Lower leg skin (tissue), 4 donors: Measurements from ENCODE around the gene PPM1L. TPM values are rescaled to one million over a fixed set of nuclear protein-coding genes. Genes with fewer than 3 reads are reported as not detected.

Experiments
- DNase-seq, 2 donors: peaks; one replicate each; pipeline ENCODE4 v3.0.0-alpha.2; 2019; ENCODE audit warnings: low spot score in 2 of 2
- H3K4me3 ChIP-seq: fragments of 200-600 bp; sonication (generic); 2 replicates; pipeline ENCODE4 v1.5.1; 2017; ENCODE audit warnings: mild to moderate bottlenecking, low read depth; ENCODE audit not compliant: poor library complexity, severe bottlenecking
- CTCF ChIP-seq, 3 donors: fragments of 450-650 bp; IDR thresholded peaks; one replicate each; pipeline ENCODE4 v1.5.1; 2016; ENCODE audit warnings: antibody characterized with exemption in 3 of 3, mild to moderate bottlenecking in 3 of 3, moderate library complexity in 2 of 3
- POLR2A ChIP-seq, 2 donors: fragments of 450-650 bp; IDR thresholded peaks; one replicate each; pipeline ENCODE4 v1.6.1; 2016 to 2017; ENCODE audit warnings: antibody characterized with exemption in 2 of 2, mild to moderate bottlenecking in 1 of 2, moderate library complexity in 1 of 2
- WGBS, 2 donors: methylation state at CpG; one replicate each; pipeline ENCODE4 v1.1.5; 2018; 5-methylcytosine and 5-hydroxymethylcytosine counted together
- intact Hi-C: fragments of 100-400 bp; cut with DNase I; formaldehyde crosslinking; loops from one replicate; pipeline ENCODE4 v1.15.0; 2023; ENCODE audit warnings: low total_unique reads
- total RNA-seq, 4 donors: library from RNA; depleted of rRNA; stranded (reverse); fragments of >200 nt; gene quantifications; one replicate each; pipeline ENCODE4 v1.1.0, GENCODE V29; 2016

PPM1L gene
- total RNA-seq, 4 donors from 2014 or later: 34.9 to 46.5 (median 40.7) TPM

- WGBS, 2 donors: 32 to 33% methylated on average over 2 to 3 of the region's 3 CpGs
- intact Hi-C loops: no loop called here
- no peak overlapping the region for H3K4me3 ChIP-seq
- no peak for DNase-seq
- TF ChIP-seq CTCF (IDR thresholded peaks at IDR 0.05): no peak
- TF ChIP-seq POLR2A (IDR thresholded peaks at IDR 0.05): no peak
Observed at GRCh38 chr3:160909917-160910316, 153.9 kb downstream of the PPM1L start.

DNA sequence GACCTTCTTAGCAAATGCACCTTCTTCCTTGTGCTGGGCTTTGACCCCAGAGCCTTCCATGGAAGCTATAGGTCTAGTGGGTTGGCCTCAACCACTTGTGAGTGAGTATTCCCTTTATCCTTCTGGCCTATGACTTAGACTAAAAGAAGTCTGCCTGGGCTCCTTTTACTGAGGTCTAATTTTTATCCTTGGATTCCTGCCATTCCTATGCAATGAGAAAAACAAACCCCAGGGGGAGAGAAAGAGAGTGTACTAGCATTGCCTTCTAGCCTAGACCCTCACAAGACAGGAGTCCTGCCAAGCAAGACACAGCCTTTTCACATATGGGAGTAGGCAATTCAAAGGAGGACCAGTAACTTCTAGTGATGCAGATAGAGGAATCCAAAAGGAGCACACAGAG is 155.4 kb downstream of the PPM1L start:
- H3K4me3 ChIP-seq: no peak overlapping the region
- intact Hi-C loops: no loop called here
- no peak for DNase-seq
- no peak for TF ChIP-seq POLR2A (IDR thresholded peaks at IDR 0.05)
- TF ChIP-seq CTCF (IDR thresholded peaks at IDR 0.05): no peak

DNA sequence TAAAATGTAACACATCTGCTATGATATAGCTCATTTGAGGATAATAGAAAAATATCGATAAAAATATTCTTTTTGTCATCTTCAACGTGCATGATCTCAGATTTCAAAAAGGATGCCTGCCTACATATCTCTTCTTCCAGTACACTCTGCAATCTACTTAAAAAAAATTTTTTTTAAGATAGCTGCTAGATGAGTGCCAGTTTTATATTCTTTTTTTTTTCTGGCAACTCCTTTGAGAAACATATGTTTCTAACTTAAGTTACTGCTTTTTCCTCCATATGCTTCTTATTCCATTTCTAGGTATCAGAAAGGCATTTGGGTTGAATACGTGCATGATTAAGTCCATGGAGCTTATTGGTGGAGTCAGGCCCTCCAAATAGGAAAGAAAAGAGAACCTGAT is 160.4 kb downstream of the PPM1L start:
- TF ChIP-seq POLR2A (IDR thresholded peaks at IDR 0.05) (no peak), CTCF (IDR thresholded peaks at IDR 0.05) (no peak)
- intact Hi-C loops: no loop called here
- WGBS, 2 donors: 79% methylated on average over 3 of the region's 3 CpGs
- no peak overlapping the region for H3K4me3 ChIP-seq
- no peak for DNase-seq

- no peak for DNase-seq
- WGBS, 2 donors: 86 to 90% methylated on average over 2 of the region's 2 CpGs
- intact Hi-C loops: no loop called here
- H3K4me3 ChIP-seq: no peak overlapping the region
- TF ChIP-seq POLR2A (IDR thresholded peaks at IDR 0.05) (no peak), CTCF (IDR thresholded peaks at IDR 0.05) (no peak)
Observed at GRCh38 chr3:160919942-160920341, 163.9 kb downstream of the PPM1L start.

DNA sequence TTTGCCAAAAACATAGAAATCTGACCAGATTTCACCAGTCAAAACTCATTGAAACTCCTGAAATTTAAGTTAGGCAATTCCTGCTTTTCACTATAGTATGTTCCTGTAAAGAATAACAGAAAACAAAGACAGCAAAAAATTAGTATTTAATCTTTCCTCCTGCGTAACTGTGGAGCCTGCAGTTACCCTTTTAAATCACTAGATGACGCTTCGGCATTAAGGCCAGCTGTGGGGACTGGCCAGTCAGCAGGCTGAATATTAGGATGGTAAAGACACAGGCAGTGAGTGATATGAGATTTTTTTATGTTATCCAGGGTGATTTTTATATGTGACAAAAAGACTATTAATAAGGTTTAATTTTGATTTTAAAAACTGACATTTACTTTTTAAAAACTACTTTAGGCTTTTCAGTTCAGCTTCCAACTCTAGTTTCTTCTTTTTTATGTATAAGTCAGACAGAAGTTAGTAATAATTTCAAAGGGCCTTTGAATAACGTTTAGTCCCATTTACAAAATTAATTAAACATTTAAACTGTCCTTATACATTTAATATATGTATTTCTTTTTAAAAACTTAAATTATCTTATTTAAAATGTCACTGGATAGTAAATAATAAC is 165.1 kb downstream of the PPM1L start:
- intact Hi-C loops: no loop called here
- TF ChIP-seq CTCF (IDR thresholded peaks at IDR 0.05): no peak
- TF ChIP-seq POLR2A (IDR thresholded peaks at IDR 0.05): no peak
- H3K4me3 ChIP-seq: no peak overlapping the region
- 49 to 52% methylated on average over 4 of the region's 4 CpGs for WGBS, 2 donors
- DNase-seq: no peak

DNA sequence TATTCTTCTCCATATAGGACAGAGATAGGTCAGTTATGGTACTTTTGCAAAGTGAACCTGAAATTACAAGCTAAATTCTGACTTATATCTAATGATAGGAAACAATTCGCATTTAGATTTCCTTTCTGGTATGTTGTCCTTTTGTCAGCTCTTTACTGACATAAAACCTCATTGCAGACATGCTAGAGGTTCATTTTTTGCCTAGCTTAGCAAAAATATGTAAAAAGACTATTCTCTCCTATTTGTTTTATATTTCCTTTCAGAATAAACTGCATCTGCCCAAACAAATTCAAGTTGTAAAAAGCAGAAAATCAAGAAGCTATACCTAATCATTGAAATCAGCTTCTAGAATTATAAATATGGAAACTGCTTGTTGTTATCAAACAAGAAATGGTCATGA is 168.7 kb downstream of the PPM1L start:
- 89 to 97% methylated on average over 1 of the region's 1 CpG for WGBS, 2 donors
- H3K4me3 ChIP-seq: no peak overlapping the region
- intact Hi-C loops: no loop called here
- TF ChIP-seq POLR2A (IDR thresholded peaks at IDR 0.05) (no peak), CTCF (IDR thresholded peaks at IDR 0.05) (no peak)
- DNase-seq: no peak
